SK-N-MC (cell line): ENCODE results near the gene RAD51D.

Experiments used
- EZH2 ChIP-seq: fragments of 200-600 bp; sonication (generic); IDR thresholded peaks from one replicate; pipeline ENCODE4 v1.6.1; 2017; ENCODE audit warnings: antibody characterized with exemption
- FOXP2 ChIP-seq: optimal IDR thresholded peaks from 2 replicates; pipeline ENCODE3; 2011; ENCODE audit warnings: mild to moderate bottlenecking, moderate library complexity; ENCODE audit not compliant: insufficient read depth; ENCODE audit errors: extremely low read length, control extremely low read depth
- POLR2AphosphoS5 ChIP-seq: IDR thresholded peaks from 2 replicates; pipeline ENCODE4 v1.6.1; 2012; ENCODE audit warnings: mild to moderate bottlenecking, low read depth, low read length, borderline replicate concordance

- TF ChIP-seq POLR2AphosphoS5, result no peak
- no peak for TF ChIP-seq EZH2
- no peak for TF ChIP-seq FOXP2
These were observed 72.8 kb downstream of the RAD51D start for GRCh38 chr17:35046740-35047283.
